Kasumi-1 (cell line): ENCODE data around the gene ZNF831.

Experiments
- DNase-seq, 2 experiments: peaks; one replicate each; lab custom pipeline; 2025; lab: John Stamatoyannopoulos, UW

The ZNF831 gene

DNA sequence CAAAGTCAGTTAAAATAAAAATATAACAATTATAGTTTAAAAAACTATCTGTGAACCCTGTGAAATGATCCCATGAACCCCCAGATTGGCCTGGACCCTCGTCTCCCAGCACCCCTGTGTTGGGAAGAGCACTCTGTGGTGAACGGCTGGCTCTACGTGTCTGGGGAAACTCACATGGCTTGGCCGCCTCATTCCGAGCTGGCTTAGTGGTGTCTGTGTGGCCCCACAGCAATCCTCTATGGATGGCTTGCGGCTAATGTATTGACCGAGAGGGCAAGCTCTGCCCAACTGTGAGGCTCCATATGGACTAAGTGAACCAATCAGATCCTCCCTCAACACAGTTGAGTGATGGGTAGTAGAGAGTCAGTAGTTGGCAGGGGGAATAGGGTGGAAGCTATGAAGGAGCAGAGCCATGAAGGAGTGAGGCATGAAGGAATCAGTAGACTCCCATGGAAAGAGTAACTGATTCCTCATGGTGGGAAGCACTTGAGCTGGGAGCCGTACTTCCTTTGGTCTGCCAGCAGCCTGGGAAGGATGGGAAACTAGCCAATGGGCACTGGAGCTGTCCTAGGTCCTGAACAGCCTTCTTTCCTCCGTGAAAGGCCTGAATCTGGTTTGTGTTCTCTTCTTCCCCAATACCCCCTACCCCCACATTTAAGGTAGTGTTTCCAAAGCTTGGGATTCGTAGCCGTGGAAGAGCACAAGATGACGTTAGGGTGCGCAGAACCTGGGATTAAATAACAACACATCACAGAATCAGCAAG, 21.6 kb upstream of the ZNF831 start:
- DNase-seq, result no peak

DNA sequence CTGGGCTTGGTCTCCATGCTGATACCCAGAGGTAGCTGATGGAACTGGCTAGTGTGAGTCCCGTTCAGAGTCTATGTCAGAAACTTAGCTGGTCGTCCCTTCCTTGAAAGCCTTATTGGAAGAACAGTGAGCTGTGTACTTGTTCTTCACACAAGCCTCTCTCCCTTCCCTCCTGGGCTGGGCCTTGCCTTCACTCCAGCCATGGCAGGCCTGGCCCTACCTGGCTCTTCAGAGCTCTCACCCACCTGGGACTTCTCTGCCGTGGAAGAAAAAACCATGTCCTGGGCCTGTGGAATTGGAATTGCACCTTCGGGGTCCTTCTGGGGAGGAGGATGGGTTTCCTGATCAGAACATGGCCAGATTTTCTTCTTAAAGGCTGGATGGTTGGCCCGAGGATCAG, 20.3 kb upstream of the ZNF831 start:
- no peak for DNase-seq

DNA sequence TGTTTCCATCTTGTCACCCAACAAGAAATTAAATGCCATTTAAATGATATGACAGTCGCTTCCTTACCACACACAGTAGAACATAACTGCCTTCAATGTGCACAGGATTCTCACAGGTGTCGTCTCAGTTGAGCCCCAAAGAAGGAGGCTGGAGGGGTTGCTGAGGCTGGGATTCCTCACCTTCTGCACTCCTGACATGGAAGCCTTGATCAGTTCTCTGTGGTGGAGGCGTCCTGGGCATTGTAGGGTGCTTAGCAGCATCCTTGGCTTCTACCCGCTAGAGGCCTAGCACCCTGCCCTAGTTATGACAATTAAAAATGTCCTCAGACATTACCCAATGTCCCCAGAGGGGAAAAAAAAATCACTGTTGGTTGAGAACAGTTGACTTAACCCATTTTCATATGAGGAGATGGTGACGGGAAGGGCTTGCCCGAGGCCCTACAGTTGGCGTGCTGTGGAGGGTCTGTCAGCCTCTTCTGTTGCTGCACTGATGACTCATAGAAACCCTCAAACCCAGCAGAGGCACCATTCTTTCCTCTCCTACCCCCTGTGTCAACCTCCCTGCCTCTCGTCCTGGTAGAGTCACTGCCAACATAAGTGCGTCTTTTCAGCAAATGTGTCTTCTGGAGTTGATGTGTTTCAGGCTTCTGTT, 19.3 kb upstream of the ZNF831 start:
- DNase-seq, result no peak

DNA sequence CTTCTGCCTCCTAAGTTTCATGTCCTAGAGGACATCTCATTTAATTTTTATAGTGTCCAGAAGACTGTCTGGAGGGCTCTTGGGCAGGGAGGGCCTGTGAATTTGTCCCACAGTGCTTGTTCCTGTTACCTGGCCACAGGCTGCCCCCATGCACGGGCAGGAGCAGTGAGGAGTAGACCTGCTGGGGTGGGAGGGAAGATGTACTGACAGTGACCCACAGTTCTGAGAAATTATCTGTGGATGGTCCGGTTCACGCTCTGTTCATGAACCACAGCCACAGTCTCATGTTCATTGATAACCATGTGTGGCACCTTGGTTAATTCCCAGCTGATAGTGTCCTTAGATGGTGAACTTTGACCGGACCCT, 18.8 kb upstream of the ZNF831 start:
- no peak for DNase-seq

DNA sequence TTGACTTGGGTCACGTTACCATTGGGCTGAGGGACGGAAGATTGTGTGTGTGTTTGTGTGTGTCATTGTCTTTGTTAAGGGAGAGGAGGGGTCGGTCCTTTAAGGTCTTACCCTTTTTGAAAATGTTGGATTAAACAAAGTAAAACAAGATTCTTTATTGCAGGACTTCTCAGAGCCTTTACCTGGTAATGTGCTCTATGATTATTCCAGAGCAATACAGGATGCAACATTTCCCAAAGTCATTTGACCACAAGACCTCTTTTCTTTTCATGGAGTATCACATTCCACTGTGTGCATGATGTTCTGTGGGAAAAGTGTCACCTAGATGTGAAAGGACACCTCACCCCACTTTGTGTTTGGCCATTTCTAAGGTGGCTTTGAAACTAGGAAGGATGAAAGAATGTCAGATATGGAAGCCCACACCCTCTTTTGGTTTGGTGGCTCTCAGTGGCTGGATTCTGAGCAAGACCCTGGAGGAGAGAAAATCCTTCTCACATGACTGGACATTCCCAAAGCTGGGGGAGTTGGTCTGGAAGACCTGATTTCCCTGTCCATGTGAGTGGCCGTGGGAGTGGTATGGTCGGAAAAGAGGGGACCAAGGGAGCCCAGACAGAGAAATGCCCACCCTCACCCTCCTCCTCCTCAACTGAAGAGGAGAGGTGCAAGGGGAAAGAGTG, 18.2 kb upstream of the ZNF831 start:
- no peak for DNase-seq

DNA sequence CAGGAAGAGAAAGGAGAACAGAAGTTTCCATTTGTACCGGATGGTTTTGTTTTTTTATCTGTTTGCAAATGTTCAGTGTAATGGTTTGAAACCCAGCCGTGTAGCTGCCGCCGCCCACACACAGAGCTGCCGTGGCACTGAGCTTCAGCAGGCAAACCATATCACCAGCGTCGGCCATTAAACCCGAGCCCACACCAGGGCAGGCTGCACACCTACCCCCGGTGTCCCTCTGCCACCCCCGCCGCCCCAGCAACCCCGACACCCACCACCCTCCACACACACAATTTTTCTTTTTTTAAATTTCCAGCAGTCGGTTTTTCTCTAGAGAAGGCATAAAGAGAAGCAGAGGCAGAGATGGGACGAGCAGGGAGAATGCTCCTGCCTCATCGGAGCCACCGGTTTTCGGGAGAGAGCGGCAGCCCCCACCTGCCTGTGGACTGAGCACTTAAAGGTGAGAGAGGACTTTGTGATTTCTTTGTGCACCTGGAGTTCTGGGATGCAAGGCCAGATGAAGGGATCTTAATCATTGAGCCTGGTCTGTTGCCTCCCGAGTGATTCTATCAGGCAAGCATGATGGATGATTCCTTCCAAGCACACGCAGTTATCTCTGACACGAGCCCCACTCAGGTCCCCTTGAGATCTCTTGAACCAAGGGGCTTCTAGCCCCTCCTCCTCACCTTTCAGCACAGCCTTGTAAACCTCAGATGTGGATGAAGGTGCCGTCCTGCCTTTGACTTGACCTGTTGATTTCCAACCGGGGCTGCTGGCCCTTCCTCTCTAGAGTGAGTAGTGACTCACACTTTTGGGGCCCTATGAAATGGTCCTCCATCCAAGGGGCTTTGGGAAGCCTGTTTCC, 17.5 kb upstream of the ZNF831 start:
- DNase-seq, result no peak

DNA sequence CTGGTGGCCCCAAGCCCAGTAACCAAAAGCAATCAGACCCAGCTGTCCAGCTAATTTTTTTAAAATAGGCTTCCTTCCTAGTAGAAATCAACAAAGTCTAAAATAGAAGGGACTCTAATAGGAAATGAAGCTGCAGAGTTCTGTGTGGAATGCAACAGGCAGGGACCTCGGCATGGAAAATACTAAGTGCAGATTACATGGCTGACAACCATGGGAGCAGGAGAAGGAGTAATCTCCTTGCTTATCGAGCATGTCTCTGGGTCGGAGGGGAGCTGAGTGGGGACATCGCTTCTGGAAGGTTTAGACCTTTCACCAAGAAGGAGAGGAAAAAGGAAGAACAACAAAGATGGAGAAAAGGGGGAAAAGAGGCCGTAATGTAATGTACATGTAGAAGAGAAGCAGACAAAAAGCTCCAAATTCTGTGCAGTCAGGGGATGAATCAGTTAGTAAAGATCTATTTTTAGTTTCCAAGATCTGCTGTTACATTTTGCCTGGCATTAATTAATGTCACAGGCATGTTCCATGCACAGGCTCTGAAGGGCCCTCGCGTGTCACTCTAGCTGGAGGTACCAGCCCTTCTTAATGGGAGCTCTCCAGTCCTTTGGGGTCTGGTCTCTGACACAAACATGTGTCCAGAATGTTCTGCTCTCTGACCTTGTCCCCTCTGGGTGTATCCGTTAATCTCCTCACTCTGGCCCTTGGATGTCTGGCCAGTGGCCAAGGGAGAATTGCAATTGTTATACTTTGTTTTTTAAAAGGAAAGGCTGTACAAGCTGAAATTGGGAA, 16.6 kb upstream of the ZNF831 start:
- no peak for DNase-seq

DNA sequence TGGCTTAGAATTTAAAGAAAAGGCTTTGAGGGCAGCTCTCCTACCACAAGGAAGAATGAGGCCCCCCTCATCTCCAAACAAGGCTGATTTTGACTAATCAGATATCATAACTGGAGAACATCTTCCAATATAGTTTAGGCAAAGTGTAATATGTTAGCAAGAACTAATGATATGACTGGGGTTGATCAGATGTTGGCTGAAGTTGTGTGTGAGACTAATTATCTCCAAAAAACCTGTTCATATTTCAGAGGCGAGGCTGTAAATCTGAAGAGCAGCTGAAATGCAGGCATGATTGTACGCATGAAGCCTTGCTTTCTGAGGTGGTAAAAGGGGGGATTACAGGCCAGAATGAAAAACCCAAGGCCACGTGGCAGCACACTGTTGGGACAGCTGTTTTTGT, 16.0 kb upstream of the ZNF831 start:
- no peak for DNase-seq

DNA sequence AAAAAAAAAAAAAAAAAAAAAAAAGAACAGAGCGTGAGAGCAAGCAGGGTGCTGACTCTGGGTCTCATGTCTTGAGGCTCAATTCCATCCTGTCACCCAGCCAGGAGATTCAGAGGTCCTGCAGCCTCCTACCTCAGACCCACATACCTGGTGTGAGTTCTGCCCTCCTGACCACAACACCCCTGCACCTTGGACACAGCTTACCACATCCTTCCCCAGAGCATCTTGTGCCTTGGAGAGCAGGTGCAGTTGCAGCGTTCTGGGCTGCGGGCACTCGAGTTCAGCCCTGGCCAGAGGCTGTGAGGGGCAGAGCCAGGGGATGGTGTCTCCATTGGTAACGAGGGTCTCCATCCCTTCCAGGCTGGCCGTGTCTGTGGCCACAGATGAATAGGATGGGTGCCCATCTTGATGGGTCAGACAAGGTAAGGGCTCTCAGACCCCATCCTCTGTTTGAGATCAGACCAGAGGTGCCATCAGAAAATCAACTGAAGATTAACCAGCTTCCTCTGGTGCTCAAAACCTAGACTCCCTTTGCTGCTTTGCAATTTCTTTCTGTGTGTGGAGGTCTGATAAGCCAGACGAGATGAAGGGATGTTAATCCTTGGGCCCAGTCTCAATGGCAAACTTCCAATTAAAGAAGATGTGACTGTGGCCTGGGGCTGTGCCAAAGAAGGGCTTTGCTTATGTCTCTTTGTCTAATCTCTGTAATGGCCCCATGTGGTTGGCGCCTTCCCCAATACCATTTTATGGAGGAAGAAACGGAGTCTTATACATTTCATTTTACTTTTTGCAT, 14.7 kb upstream of the ZNF831 start:
- no peak for DNase-seq

DNA sequence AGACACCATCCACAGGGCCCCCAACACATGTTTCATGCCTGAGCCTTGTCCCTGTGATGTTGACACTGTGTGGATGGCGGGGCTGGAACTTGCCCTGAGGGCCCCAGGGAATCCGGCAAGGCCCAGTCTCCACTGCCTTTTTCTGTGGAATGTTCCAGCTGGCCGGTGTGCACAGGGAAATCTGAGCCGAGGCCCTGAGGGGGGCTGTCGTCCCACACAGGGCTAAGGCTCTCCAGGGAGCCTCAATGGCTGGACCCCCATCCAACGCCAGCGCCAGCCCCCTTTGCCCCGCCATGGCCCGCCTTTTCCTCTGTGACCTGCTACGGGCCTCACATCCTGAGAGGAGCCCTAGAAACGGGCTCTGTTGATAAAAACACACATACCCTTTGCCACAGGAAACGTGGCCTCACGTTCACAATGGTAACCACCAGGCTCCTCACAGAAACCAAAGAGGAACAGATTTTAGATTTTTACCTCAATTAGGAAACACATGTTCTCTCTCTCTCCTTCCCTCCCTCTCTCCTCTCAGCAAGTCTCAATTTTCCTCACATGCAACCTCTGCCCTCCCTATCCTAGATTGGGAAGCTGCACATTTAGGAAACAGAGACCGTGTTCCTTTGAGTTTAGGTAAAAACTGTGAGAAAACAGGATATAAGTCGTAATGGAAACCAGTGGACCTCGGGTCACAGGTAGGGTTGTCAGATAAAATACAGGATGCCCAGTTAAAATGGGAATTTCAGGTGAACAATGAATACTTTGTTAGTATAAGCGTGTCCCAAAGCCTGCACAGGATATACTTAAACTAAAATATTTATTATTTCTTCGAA, 13.7 kb upstream of the ZNF831 start:
- peak in 1 of 2 experiments; percentile 7 for DNase-seq

DNA sequence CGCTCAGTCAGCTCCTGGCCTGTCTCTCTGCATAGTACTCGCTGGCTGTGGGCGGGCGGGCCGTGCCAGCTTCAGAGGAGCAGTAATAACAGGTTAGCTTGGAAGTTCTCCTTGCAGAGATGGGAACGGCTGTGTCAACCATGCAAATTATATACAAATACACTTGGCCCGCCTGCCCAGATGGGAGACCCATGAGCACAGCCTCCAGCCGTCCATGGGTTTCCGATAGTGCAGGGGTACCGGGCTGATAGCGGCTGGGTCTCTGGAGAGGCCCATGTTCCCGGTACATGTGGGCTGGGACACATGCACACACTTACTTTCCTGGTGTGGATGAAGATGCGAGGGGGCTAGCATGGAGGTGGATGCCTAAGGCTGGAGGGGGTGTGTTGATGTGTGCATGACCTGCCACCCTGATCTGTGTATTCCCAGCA, 12.8 kb upstream of the ZNF831 start:
- no peak for DNase-seq

DNA sequence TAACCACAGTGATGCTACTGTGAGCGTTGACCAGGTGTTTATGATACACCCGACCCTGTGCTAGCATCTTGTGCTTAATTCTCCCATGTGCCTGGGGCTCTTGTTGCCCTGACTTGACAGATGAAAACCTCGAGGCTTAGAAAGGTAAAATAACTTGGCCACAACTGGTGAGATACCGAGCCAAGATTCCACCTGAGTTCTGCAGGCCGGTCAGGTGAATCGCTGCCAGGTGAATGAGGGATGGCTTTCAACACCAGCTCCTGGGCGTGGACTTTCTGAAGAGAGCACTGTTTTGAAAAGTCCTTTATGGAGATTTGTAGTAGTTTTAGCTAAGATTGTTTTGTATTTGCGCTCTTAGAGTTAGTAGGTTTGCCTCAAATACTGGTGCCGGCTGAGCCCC, 12.2 kb upstream of the ZNF831 start:
- no peak for DNase-seq

DNA sequence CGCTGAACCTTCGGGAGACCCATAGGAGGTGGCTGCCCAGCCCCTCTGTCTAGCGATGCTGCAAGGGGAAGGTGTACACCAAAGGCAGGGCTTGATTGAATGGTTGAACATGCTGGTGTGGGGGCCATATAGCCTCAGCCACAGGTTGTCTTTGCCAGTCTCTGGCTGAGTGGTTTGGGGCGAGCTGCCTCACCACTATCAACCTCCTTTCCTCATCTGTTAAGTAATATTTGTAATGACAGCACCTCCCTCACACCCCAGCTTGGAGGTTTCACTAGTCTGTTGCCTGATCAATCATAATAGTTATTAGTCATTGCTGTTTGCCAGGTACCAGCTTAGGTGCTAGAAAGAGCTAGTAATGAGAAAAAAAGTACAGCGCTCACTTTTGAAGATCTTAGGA, 11.8 kb upstream of the ZNF831 start:
- no peak for DNase-seq

DNA sequence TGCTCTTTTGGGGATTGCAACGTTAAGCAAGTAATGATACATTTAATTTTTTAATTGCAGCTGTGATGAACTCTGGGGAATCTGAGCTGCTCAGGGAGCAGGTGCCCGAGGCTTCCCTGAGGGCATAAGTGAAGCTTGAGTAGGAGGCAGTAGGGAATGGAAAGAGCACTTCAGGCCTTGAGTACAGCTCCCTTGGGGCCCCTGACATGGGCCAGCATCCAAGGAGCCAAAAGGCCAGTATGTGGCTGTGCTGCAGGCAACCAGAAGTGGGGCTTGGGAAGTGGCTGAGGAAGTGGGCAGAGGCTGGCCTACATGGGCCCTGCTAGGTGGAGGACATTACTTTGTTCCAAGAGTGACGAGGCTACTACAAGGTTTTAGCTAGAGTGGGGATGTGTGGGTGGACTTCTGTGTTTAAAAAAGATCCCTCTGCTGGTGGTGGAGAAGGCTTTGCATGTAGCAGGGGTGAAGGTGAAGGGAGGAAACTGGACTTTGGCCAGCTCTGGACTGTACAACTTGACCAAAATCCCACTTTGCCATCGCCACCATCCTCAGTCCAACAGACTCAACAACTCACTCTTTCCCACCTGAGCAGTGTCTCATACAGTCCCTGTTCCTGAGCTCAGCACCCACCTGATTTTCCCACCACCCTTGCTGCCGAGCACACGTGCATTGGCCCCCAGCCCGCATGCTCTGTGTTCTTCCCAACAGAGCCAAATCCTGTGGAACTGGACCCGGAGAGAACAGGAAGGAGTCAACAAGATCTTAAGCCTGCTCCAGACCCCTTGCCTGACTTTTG, 10.9 kb upstream of the ZNF831 start:
- DNase-seq, result no peak

DNA sequence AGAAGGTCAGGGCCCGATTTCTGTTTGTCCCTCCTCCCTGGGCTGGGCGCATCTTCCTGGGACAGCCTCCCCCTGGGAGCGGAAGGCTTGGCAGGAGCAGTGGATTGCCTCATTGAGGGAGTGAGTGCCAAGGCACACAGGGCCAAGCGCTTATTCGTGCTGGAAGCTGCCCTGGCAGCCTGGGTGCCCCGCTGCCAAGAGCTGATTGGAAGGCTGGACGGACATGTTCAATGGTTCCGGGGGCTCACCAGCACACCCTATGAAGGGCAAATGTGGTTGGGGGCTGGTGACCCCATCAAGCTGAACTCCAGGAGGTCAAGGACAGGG, 10.3 kb upstream of the ZNF831 start:
- DNase-seq, result no peak

DNA sequence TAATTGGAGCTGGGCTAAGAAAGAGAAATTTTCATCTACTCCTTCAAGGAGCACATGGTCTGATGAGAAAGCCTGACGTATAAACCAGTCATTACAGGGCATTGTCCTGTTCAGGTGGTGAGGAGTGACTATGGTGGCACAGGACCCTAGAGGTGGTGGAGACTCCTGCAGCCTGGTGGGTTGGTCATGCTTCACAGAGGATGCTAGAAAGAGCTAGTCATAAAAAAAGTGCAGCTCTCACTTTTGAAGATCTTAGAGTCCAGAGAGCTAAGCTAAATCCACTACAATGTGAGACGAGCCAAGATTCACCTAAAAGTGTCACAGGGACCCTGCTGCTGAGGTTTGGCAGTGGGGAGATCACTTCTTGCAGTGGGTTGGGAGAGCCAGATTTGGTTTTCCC, 9.8 kb upstream of the ZNF831 start:
- DNase-seq, result no peak

DNA sequence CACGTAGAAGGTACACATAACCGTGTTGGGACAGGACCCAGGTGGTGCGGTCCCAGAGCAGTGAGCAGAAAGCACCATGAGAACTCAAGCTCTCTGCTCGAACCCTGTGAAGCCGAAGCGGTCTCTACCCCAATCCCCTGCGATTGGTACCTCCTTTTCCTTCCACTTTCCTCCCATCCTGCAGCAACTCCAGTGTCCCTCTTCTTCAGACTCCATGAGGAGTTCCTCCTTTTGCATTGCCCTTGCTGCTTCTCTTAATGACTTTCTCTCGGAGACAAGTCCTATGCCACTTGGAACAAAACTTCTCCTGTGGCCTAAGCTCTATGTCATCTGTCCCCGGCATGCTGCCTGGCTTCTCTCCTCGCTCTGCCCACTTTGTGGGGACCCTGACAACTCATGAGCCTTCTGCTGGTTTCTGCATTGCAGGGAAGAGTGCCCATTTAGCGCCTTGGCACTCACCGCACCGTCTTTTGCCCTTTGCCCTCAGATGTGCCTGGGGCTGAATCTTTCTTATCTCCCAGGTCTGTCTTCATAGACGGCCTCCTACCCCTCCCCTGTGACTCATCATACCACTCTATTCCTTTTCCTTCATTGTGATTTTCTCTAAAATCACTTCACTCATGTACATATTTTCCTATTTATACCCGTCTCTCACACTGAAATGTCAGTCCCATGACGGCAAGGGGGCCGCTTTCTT, 9.2 kb upstream of the ZNF831 start:
- no peak for DNase-seq

DNA sequence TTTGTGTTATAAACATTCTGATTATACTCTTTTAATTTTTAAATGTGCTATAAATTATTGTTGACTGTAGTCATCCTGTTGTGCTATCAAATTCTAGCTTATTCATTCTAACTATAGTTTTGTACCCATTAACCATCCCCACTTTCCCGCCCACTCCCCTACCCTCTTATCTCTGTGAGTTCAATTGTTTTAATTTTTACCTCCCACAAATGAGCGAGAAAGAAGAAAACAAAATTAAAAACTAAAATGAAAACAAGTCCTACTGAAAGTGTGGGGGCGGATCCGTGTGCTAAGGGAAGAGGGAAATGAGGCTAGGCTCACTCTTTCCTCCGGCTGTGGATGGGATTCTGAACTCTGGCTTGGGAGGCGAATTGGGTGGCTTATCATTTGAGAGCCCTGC, 6.6 kb upstream of the ZNF831 start:
- DNase-seq, result no peak

DNA sequence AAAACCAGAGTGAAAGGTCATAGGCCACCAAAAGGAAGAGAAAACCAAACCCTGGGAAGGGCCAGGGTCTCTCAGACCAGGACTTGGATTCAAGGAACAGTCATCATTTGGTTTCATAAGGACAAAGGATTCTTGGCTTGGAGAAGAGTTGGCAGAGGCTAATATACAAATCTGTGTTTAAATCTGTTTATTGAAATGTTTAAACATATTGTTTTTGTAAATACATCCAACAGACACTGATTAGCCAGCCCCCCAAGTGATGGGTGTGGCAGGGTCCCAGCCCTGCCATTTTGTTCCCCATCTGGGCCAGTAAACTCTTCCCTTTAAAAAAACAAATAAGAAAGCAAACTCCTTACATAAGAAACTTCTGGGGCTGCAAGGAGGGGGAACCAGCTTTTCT, 6.1 kb upstream of the ZNF831 start:
- no peak for DNase-seq
